ENCODE data around the gene TRAPPC13.
A peak's percentile ranks its signal among the peaks of the same experiment; 100 is the strongest.

TRAPPC13 gene

GRCh38 chr5:65704621-65705239 is 79.9 kb downstream of the TRAPPC13 start:
- peak overlapping the region; percentile 53 for H3K27ac Mint-ChIP-seq
- H3K36me3 Mint-ChIP-seq (ENCODE audit: low read depth) = peaks cover 25% of the 10 kb centered on the region
- H3K27me3 Mint-ChIP-seq (ENCODE audit: low read depth, poor library complexity) = no peaks in the 10 kb centered on the region
- DNase-seq = no peak
- no peaks in the 10 kb centered on the region for H3K4me1 Mint-ChIP-seq
- H3K4me3 Mint-ChIP-seq = no peak overlapping the region
- TF ChIP-seq, protein P1, sequence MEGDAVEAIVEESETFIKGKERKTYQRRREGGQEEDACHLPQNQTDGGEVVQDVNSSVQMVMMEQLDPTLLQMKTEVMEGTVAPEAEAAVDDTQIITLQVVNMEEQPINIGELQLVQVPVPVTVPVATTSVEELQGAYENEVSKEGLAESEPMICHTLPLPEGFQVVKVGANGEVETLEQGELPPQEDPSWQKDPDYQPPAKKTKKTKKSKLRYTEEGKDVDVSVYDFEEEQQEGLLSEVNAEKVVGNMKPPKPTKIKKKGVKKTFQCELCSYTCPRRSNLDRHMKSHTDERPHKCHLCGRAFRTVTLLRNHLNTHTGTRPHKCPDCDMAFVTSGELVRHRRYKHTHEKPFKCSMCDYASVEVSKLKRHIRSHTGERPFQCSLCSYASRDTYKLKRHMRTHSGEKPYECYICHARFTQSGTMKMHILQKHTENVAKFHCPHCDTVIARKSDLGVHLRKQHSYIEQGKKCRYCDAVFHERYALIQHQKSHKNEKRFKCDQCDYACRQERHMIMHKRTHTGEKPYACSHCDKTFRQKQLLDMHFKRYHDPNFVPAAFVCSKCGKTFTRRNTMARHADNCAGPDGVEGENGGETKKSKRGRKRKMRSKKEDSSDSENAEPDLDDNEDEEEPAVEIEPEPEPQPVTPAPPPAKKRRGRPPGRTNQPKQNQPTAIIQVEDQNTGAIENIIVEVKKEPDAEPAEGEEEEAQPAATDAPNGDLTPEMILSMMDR (IDR thresholded peaks at IDR 0.05) = no peak
- H3K9me3 Mint-ChIP-seq = no peaks in the 10 kb centered on the region

- H3K4me1 Mint-ChIP-seq = no peaks in the 10 kb centered on the region
- no peak for DNase-seq
- H3K36me3 Mint-ChIP-seq (ENCODE audit: low read depth) = peaks cover 30% of the 10 kb centered on the region
- no peak overlapping the region for H3K4me3 Mint-ChIP-seq
- H3K27me3 Mint-ChIP-seq (ENCODE audit: low read depth, poor library complexity) = no peaks in the 10 kb centered on the region
- H3K9me3 Mint-ChIP-seq = no peaks in the 10 kb centered on the region
- H3K27ac Mint-ChIP-seq = no peak overlapping the region
- TF ChIP-seq, protein P1 (IDR thresholded peaks at IDR 0.05) = no peak
Measured at GRCh38 chr5:65707663-65708062, 82.8 kb downstream of the TRAPPC13 start.

DNA sequence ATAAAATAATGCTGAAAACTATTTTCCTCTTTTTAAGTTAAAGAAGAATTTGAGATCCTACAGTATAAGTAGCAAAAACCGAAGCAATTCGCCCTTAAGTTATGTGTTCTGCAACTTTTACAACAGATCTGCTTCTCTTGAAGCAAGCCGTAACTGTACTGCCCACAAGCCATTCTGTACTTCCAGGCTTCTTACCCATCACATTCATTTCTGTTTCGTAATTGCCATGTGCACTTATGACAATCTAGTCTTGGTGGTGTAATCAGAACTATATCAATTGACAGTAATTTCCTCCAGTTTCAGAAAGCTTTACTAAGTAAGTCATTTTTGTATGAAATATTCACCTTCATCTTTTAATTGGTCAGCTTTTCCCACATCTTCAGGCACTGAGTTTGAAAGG is 83.3 kb downstream of the TRAPPC13 start:
- H3K27me3 Mint-ChIP-seq (ENCODE audit: low read depth, poor library complexity) = no peaks in the 10 kb centered on the region
- H3K4me1 Mint-ChIP-seq = no peaks in the 10 kb centered on the region
- DNase-seq = no peak
- no peaks in the 10 kb centered on the region for H3K9me3 Mint-ChIP-seq
- H3K36me3 Mint-ChIP-seq (ENCODE audit: low read depth) = peaks cover 25% of the 10 kb centered on the region
- H3K27ac Mint-ChIP-seq = no peak overlapping the region
- no peak overlapping the region for H3K4me3 Mint-ChIP-seq
- TF ChIP-seq, protein P1 (IDR thresholded peaks at IDR 0.05) = no peak
